Ishikawa (cell line): ENCODE measurements around the gene PLXNB3.

Experiments used
- CEBPB ChIP-seq: IDR thresholded peaks from 2 replicates; pipeline ENCODE4 v1.6.1; 2012
- CREB1 ChIP-seq: IDR thresholded peaks from 2 replicates; pipeline ENCODE4 v1.6.1; 2012; ENCODE audit warnings: low read depth
- EGR1 ChIP-seq: IDR thresholded peaks from 2 replicates; pipeline ENCODE4 v1.6.1; 2012
- EP300 ChIP-seq: IDR thresholded peaks from 2 replicates; pipeline ENCODE4 v1.6.1; 2012; ENCODE audit warnings: borderline replicate concordance
- FOXM1 ChIP-seq: IDR thresholded peaks from 2 replicates; pipeline ENCODE4 v1.6.1; 2012; ENCODE audit warnings: low read depth, borderline replicate concordance
- MAX ChIP-seq: IDR thresholded peaks from 2 replicates; pipeline ENCODE4 v1.6.1; 2012
- NFIC ChIP-seq: IDR thresholded peaks from 2 replicates; pipeline ENCODE4 v1.6.1; 2012
- RAD21 ChIP-seq: IDR thresholded peaks from 2 replicates; pipeline ENCODE4 v1.6.1; 2012; ENCODE audit warnings: low read depth
- TAF1 ChIP-seq: IDR thresholded peaks from 2 replicates; pipeline ENCODE4 v1.6.1; 2012; ENCODE audit warnings: low read depth, mild to moderate bottlenecking
- TCF12 ChIP-seq: IDR thresholded peaks from 2 replicates; pipeline ENCODE4 v1.6.1; 2012; ENCODE audit warnings: low read depth
- TEAD4 ChIP-seq: IDR thresholded peaks from 2 replicates; pipeline ENCODE4 v1.6.1; 2012
- YY1 ChIP-seq: IDR thresholded peaks from 2 replicates; pipeline ENCODE4 v1.6.1; 2012; ENCODE audit warnings: low read depth
- ZBTB7A ChIP-seq: IDR thresholded peaks from 2 replicates; pipeline ENCODE4 v1.6.1; 2012; ENCODE audit warnings: low read depth
- TF ChIP-seq, protein P1 (sequence below): IDR thresholded peaks from 2 replicates; pipeline ENCODE4 v1.6.1; 2012; ENCODE audit warnings: low read depth, mild to moderate bottlenecking
- TF ChIP-seq, protein P2 (sequence below): IDR thresholded peaks from 2 replicates; pipeline ENCODE4 v1.6.1; 2012

The PLXNB3 gene

GRCh38 chrX:153814591-153815315 is 50.7 kb downstream of the PLXNB3 start:
- TF ChIP-seq, protein P1, sequence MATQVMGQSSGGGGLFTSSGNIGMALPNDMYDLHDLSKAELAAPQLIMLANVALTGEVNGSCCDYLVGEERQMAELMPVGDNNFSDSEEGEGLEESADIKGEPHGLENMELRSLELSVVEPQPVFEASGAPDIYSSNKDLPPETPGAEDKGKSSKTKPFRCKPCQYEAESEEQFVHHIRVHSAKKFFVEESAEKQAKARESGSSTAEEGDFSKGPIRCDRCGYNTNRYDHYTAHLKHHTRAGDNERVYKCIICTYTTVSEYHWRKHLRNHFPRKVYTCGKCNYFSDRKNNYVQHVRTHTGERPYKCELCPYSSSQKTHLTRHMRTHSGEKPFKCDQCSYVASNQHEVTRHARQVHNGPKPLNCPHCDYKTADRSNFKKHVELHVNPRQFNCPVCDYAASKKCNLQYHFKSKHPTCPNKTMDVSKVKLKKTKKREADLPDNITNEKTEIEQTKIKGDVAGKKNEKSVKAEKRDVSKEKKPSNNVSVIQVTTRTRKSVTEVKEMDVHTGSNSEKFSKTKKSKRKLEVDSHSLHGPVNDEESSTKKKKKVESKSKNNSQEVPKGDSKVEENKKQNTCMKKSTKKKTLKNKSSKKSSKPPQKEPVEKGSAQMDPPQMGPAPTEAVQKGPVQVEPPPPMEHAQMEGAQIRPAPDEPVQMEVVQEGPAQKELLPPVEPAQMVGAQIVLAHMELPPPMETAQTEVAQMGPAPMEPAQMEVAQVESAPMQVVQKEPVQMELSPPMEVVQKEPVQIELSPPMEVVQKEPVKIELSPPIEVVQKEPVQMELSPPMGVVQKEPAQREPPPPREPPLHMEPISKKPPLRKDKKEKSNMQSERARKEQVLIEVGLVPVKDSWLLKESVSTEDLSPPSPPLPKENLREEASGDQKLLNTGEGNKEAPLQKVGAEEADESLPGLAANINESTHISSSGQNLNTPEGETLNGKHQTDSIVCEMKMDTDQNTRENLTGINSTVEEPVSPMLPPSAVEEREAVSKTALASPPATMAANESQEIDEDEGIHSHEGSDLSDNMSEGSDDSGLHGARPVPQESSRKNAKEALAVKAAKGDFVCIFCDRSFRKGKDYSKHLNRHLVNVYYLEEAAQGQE = no peak
- TF ChIP-seq FOXM1 (no peak), EP300 (no peak), EGR1 (no peak), CEBPB (no peak), NFIC (no peak), ZBTB7A (no peak), MAX (no peak), TEAD4 (no peak), TCF12 (no peak), TAF1 (no peak), YY1 (no peak), RAD21 (no peak), CREB1 (no peak)
- TF ChIP-seq, protein P2, sequence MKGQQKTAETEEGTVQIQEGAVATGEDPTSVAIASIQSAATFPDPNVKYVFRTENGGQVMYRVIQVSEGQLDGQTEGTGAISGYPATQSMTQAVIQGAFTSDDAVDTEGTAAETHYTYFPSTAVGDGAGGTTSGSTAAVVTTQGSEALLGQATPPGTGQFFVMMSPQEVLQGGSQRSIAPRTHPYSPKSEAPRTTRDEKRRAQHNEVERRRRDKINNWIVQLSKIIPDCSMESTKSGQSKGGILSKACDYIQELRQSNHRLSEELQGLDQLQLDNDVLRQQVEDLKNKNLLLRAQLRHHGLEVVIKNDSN = no peak

- no peak for TF ChIP-seq MAX
Measured at GRCh38 chrX:153816831-153817690, 53.0 kb downstream of the PLXNB3 start.

DNA sequence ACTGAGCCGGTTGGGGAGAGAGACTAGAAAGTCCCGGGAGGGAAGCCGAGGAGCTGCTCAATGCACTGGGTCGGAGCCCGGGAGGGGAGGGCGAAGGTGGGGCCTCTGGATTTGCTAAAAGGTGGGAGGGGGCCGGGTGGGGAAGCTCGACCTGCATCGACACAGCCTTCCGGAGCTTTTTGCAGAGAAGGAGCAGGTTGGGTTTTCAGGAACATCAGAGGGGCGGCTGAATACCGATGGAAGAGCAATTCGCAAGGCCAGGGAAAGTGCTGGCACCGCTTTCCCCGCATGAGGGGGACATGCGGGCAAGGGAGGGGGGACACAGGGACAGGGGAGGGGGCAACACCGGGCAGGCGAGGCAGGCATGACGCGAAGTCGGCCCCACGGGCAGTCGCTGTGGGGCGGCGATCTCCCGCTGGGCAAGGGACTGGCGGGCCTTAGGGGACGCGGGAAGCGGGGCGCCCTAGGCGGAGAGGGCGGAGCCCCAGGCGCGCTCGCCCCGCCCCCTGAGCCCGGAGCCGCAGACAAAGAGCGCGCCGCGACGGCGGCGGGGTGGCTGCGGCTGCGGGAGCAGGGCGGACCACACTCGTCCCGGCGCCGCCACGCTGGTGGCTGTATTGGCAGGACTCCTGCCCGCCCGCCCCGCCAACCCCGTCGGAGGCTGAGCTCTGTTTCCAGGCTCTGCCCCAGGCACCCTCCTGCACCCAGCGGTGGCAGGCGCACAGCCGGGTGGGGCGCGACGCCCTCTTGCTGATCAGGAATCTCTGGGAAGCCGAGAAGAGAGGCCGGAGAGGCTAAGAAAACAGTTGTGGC is 54.7 kb downstream of the PLXNB3 start:
- no peak for TF ChIP-seq EGR1

DNA sequence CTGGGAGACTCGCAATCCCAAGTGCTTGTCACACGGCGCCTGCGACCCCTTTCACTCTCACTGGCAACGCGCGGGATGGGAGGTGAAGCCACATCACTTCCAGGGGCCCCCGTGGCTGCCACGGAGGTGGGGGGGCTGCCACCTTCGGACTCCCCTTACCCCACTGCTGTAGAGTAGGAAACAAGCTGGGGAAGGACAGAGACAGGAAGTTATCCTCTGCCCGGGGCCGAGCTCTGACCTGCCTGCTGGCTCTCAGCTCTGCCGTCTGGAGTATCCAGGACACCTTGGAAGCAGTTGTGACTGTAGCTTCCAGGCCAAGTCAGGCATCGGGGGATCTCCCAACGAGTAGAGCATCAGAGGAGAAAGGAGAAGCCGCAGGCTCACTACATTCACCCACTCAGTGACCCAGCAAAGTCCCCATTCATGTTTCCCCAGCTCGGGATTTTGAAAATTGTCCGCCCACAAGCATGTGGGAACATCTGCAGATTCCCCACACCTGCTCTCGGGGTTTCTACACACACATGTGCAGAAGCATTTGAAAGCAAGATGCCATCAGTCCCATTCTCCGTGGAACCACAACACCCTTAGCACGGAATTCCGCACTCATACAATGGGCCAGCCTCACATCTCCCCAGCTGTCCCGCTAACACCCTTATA is 55.5 kb downstream of the PLXNB3 start:
- TF ChIP-seq RAD21 (no peak), TCF12 (no peak), EGR1 (no peak), TEAD4 (no peak), CREB1 (no peak), MAX (no peak), CEBPB (no peak), ZBTB7A (no peak), TAF1 (no peak), YY1 (no peak), EP300 (no peak), NFIC (no peak), FOXM1 (no peak)
- TF ChIP-seq, protein P1 = no peak
- TF ChIP-seq, protein P2 = no peak

- TF ChIP-seq RAD21 (no peak), TCF12 (no peak), MAX (no peak)
Measured at GRCh38 chrX:153820601-153821000, 56.6 kb downstream of the PLXNB3 start.
